ENCODE measurements around the gene LAMB2.

LAMB2 gene

DNA sequence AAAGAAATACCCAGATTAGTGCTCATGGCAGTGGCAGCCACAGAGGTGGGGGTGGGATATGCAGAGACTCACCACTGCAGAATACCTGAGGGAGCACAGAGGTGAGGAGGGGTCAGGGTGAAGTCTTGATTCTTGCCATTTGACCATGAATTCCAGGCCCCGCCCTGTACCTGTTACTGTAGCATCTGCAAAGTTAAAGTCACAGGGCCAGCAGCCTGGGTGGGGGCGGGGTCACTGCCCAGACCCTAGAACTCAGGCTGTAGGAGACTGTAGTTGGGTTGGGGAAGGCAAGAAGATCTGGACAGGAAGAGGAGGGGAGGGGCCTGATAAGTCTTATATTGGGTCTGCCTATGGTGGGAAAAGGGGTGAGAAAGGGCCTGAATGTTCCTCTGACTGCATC is 18.8 kb upstream of the LAMB2 start:
- TF ChIP-seq, protein P1, sequence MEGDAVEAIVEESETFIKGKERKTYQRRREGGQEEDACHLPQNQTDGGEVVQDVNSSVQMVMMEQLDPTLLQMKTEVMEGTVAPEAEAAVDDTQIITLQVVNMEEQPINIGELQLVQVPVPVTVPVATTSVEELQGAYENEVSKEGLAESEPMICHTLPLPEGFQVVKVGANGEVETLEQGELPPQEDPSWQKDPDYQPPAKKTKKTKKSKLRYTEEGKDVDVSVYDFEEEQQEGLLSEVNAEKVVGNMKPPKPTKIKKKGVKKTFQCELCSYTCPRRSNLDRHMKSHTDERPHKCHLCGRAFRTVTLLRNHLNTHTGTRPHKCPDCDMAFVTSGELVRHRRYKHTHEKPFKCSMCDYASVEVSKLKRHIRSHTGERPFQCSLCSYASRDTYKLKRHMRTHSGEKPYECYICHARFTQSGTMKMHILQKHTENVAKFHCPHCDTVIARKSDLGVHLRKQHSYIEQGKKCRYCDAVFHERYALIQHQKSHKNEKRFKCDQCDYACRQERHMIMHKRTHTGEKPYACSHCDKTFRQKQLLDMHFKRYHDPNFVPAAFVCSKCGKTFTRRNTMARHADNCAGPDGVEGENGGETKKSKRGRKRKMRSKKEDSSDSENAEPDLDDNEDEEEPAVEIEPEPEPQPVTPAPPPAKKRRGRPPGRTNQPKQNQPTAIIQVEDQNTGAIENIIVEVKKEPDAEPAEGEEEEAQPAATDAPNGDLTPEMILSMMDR (IDR thresholded peaks at IDR 0.05; ENCODE audit: low read depth, low read length, missing control alignments) = no peak
- no peak for DNase-seq (ENCODE audit: extremely low read depth, low read depth)
- H3K4me3 ChIP-seq (replicated peaks; ENCODE audit: low read depth, low read length) = no peak overlapping the region

DNA sequence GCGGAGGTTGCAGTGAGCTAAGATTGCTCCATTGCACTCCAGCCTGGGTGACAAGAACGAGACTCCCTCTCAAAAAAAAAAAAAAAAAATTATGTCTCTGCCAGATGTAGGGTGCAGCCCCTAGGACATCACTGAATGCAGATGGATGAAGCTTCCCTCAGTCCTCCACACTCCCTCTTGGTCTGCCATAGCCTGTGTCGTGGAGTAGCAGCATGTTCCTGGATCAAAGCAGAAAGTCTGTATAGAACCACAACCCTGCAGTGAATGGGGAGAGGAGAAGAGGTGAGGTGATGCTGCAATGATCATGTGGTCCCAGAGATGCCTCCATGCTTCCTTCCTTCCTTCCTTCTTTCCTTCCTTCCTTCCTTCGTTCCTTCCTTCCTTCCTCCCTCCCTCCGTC is 15.3 kb upstream of the LAMB2 start:
- TF ChIP-seq, protein P1 (IDR thresholded peaks at IDR 0.05; ENCODE audit: low read depth, low read length, missing control alignments) = no peak

DNA sequence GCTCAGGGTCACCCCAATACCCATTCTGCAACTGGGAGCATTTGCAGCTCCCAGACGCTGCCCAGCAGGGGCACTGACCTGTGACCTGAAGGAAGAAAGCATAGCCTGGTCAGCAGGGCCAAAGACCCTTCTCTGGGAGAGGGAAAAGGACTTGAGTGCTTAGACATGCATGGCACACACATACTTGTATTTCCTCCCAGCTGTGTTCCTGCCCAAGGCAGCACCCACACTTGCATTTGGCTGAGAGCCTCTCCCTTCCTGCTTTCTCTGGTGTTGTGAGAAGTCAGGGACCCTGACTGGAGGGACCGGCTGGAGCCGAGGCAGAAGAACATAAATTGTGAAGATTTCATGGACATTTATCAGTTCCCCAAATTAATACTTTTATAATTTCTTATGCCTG is 7.2 kb upstream of the LAMB2 start:
- DNase-seq (ENCODE audit: extremely low read depth, low read depth) = no peak
- no peak overlapping the region for H3K4me3 ChIP-seq (replicated peaks; ENCODE audit: low read depth, low read length)
- TF ChIP-seq, protein P1 (IDR thresholded peaks at IDR 0.05; ENCODE audit: low read depth, low read length, missing control alignments) = no peak

More for the DNA sequence above, 15.3 kb upstream of the LAMB2 start:
- no peak for DNase-seq (ENCODE audit: extremely low read depth, low read depth)
- no peak overlapping the region for H3K4me3 ChIP-seq (replicated peaks; ENCODE audit: low read depth, low read length)

DNA sequence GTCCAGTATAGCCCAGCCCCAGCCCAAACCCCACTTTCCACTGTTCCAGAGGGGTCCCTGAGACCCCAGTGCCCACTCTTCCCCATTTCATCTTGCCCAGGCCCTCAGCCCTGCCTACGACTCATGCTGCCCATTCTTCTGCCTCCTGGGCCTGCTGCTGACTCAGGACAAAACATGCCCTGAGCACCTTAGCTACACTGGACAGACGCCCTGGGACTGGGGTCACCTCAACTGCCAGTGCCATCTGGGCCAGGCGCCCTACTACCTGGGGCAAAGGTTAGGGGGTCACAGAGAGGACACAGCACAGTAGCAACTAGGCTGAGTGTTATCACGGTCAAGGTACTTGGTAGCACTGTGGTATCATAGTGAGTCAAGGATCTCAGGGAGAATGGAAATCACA is 2.6 kb upstream of the LAMB2 start:
- no peak for DNase-seq (ENCODE audit: extremely low read depth, low read depth)
- TF ChIP-seq, protein P1 (IDR thresholded peaks at IDR 0.05; ENCODE audit: low read depth, low read length, missing control alignments) = no peak
- H3K4me3 ChIP-seq (replicated peaks; ENCODE audit: low read depth, low read length) = no peak overlapping the region

DNA sequence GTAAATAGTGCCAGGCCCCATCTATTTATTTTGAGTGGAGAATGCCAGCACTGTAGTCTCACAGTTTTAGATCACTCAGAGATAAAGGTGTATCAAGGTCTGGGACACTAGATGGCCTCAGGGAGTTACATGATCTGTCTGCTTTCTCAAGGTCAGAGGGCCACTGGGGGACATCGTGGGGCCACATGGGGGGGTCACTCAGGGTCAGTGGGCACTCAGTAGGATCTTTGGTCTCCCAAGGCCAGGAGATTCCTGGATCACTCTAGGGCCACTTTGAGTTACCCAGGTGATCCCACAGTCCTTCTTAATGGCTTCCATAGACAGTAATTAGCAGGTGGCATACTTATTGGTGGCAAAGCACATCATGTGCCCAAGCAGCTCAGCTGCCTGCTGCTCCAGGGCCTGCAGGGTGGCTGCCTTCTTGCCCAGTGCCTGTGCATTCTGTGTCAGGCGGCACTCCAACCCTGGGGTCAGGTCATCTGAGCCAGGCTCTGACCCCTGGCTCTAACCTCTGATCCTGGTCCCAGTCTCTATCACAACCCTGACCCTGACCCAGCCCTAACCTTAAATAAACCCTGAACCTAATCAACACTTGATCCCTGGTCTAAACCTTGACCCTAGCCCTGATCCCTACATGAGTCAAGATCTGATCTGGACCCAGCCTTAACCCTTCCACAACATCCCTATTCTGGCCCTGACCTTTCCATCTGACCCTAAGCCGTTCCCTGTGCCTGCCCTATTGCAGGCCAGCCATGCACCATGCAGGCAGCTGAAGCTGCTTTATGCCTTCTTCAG is 1.8 kb upstream of the LAMB2 start:
- H3K4me3 ChIP-seq (replicated peaks; ENCODE audit: low read depth, low read length) = no peak overlapping the region
- no peak for DNase-seq (ENCODE audit: extremely low read depth, low read depth)
- TF ChIP-seq, protein P1 (IDR thresholded peaks at IDR 0.05; ENCODE audit: low read depth, low read length, missing control alignments) = no peak

DNA sequence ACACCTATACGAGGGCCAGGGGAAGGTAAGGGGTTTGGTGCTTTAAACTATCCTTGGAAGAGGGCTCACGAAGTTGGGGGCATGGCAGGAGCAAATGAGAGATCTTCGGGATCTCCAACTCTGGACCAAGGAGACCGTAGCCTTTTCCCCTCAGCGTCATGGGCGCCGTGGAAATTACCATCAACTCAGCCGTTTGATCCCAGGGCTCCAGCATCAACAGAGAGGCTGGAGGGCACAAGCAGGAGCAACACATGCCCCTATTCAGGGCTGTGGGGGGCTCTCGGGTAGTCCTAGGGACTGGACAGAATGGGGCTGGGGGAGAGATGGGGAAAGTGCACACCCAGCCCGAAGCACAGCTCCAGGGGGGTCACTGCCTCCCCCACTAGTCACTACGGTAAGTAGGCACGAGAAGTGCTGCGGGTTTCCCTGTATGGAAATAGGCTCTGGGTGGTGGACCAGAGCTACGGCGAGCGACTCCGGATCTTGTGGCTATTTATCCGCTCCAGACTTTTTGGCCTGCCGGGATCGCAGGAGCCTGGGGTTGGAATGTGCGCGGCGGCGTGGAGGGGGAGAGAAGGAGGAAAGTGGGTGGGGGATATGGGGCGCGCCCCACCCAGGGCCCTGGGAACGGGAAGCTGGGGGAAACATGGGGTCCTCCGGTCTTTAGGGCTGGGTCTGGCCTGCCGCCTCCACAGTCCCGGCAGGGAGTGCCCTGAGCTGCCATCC is 539 bp upstream of the LAMB2 start:
- DNase-seq (ENCODE audit: extremely low read depth, low read depth) = peak; percentile 66

More for the DNA sequence above, 539 bp upstream of the LAMB2 start:
- H3K4me3 ChIP-seq (replicated peaks; ENCODE audit: low read depth, low read length) = peak overlapping the region; percentile 81
- TF ChIP-seq, protein P1 (IDR thresholded peaks at IDR 0.05; ENCODE audit: low read depth, low read length, missing control alignments) = no peak
